KOPT-K1 (cell line): ENCODE data around the gene GATA5.

Experiments
- H3K27ac ChIP-seq: fragments of 200-600 bp; sonication (generic); 2 replicates; pipeline ENCODE4 v1.5.1; 2016; ENCODE audit warnings: antibody characterized with exemption, mild to moderate bottlenecking, low read depth, low read length; ENCODE audit not compliant: poor library complexity, severe bottlenecking
- H3K36me3 ChIP-seq: fragments of 200-600 bp; sonication (generic); 2 replicates; pipeline ENCODE4 v1.5.1; 2017; ENCODE audit warnings: antibody characterized with exemption, mild to moderate bottlenecking, low read length, moderate library complexity; ENCODE audit not compliant: insufficient read depth
- H3K9me3 ChIP-seq: fragments of 200-600 bp; sonication (generic); 2 replicates; pipeline ENCODE4 v1.5.1; 2017; ENCODE audit warnings: antibody characterized with exemption, low read length, mild to moderate bottlenecking; ENCODE audit not compliant: insufficient read depth, poor library complexity, severe bottlenecking

The GATA5 gene

GRCh38 chr20:62448038-62448437, 27.8 kb downstream of the GATA5 start:
- H3K27ac ChIP-seq: no peak overlapping the region
- H3K36me3 ChIP-seq: no peaks in the 10 kb centered on the region

GRCh38 chr20:62446888-62447869, 28.6 kb downstream of the GATA5 start:
- Histone ChIP-seq H3K27ac (no peak overlapping the region), H3K36me3 (no peaks in the 10 kb centered on the region), H3K9me3 (no peaks in the 10 kb centered on the region)

More at GRCh38 chr20:62448038-62448437, 27.8 kb downstream of the GATA5 start:
- H3K9me3 ChIP-seq: no peaks in the 10 kb centered on the region

- Histone ChIP-seq H3K27ac (no peak overlapping the region), H3K36me3 (no peaks in the 10 kb centered on the region), H3K9me3 (no peaks in the 10 kb centered on the region)
Measured at GRCh38 chr20:62446481-62446880, 29.3 kb downstream of the GATA5 start.

- H3K9me3 ChIP-seq: no peaks in the 10 kb centered on the region
- no peaks in the 10 kb centered on the region for H3K36me3 ChIP-seq
- no peak overlapping the region for H3K27ac ChIP-seq
Measured at GRCh38 chr20:62445553-62446340, 30.0 kb downstream of the GATA5 start.

GRCh38 chr20:62444286-62444685, 31.5 kb downstream of the GATA5 start:
- no peak overlapping the region for H3K27ac ChIP-seq
- no peaks in the 10 kb centered on the region for H3K9me3 ChIP-seq
- no peaks in the 10 kb centered on the region for H3K36me3 ChIP-seq

GRCh38 chr20:62441987-62442539, 33.7 kb downstream of the GATA5 start:
- Histone ChIP-seq H3K9me3 (no peaks in the 10 kb centered on the region), H3K27ac (no peak overlapping the region), H3K36me3 (no peaks in the 10 kb centered on the region)

- no peaks in the 10 kb centered on the region for H3K9me3 ChIP-seq
- no peaks in the 10 kb centered on the region for H3K36me3 ChIP-seq
- no peak overlapping the region for H3K27ac ChIP-seq
Measured at GRCh38 chr20:62439218-62439617, 36.6 kb downstream of the GATA5 start.

GRCh38 chr20:62437927-62438326, 37.9 kb downstream of the GATA5 start:
- Histone ChIP-seq H3K36me3 (no peaks in the 10 kb centered on the region), H3K9me3 (no peaks in the 10 kb centered on the region), H3K27ac (no peak overlapping the region)

- Histone ChIP-seq H3K27ac (no peak overlapping the region), H3K36me3 (no peaks in the 10 kb centered on the region)
Measured at GRCh38 chr20:62437496-62437895, 38.3 kb downstream of the GATA5 start.

GRCh38 chr20:62436692-62437091, 39.1 kb downstream of the GATA5 start:
- H3K9me3 ChIP-seq: no peaks in the 10 kb centered on the region
- no peak overlapping the region for H3K27ac ChIP-seq
- no peaks in the 10 kb centered on the region for H3K36me3 ChIP-seq

More at GRCh38 chr20:62437496-62437895, 38.3 kb downstream of the GATA5 start:
- no peaks in the 10 kb centered on the region for H3K9me3 ChIP-seq

- Histone ChIP-seq H3K27ac (no peak overlapping the region), H3K9me3 (no peaks in the 10 kb centered on the region), H3K36me3 (no peaks in the 10 kb centered on the region)
Measured at GRCh38 chr20:62433658-62434497, 41.9 kb downstream of the GATA5 start.

GRCh38 chr20:62430866-62431447, 44.8 kb downstream of the GATA5 start:
- H3K27ac ChIP-seq: no peak overlapping the region
- H3K9me3 ChIP-seq: no peaks in the 10 kb centered on the region

GRCh38 chr20:62430311-62430853, 45.4 kb downstream of the GATA5 start:
- Histone ChIP-seq H3K27ac (no peak overlapping the region), H3K36me3 (no peaks in the 10 kb centered on the region), H3K9me3 (no peaks in the 10 kb centered on the region)

More at GRCh38 chr20:62430866-62431447, 44.8 kb downstream of the GATA5 start:
- no peaks in the 10 kb centered on the region for H3K36me3 ChIP-seq
